Chondrocyte (in vitro differentiated cells): ENCODE measurements around the gene TMPRSS4. TPM values are rescaled to one million over a fixed set of nuclear protein-coding genes. Genes with fewer than 3 reads are reported as not detected.

ENCODE experiments used
- DNase-seq: peaks from one replicate; pipeline ENCODE4 v3.0.0; 2021; ENCODE audit warnings: mixed read lengths, low spot score
- H3K27ac Mint-ChIP-seq: one replicate; pipeline ENCODE4 v1.8.0; 2021; ENCODE audit warnings: mild to moderate bottlenecking, moderate library complexity, mixed read lengths; ENCODE audit not compliant: unreplicated experiment
- H3K27me3 Mint-ChIP-seq: 2 replicates; pipeline ENCODE4 v1.8.0; 2021; ENCODE audit warnings: low read depth, mixed read lengths
- H3K36me3 Mint-ChIP-seq: 2 replicates; pipeline ENCODE4 v1.8.0; 2021; ENCODE audit warnings: low read depth, mixed read lengths
- H3K4me1 Mint-ChIP-seq: 2 replicates; pipeline ENCODE4 v1.8.0; 2021; ENCODE audit warnings: low read depth, mild to moderate bottlenecking, mixed read lengths
- H3K4me3 Mint-ChIP-seq: one replicate; pipeline ENCODE4 v1.8.0; 2021; ENCODE audit warnings: mild to moderate bottlenecking, moderate library complexity, mixed read lengths; ENCODE audit not compliant: unreplicated experiment
- H3K9me3 Mint-ChIP-seq: 2 replicates; pipeline ENCODE4 v1.8.0; 2021; ENCODE audit warnings: low read depth, mixed read lengths
- total RNA-seq: library from RNA; stranded (reverse); gene quantifications from 3 replicates; pipeline ENCODE4 v1.2.1, GENCODE V29; 2021
- TF ChIP-seq, protein P1 (sequence below): fragments of 200-600 bp; sonication (generic); IDR thresholded peaks from 2 replicates; pipeline ENCODE4 v1.5.0; 2021; ENCODE audit warnings: antibody characterized with exemption, mild to moderate bottlenecking, moderate library complexity

The TMPRSS4 gene
- total RNA-seq, 1 donor from 2014 or later, result not detected

DNA sequence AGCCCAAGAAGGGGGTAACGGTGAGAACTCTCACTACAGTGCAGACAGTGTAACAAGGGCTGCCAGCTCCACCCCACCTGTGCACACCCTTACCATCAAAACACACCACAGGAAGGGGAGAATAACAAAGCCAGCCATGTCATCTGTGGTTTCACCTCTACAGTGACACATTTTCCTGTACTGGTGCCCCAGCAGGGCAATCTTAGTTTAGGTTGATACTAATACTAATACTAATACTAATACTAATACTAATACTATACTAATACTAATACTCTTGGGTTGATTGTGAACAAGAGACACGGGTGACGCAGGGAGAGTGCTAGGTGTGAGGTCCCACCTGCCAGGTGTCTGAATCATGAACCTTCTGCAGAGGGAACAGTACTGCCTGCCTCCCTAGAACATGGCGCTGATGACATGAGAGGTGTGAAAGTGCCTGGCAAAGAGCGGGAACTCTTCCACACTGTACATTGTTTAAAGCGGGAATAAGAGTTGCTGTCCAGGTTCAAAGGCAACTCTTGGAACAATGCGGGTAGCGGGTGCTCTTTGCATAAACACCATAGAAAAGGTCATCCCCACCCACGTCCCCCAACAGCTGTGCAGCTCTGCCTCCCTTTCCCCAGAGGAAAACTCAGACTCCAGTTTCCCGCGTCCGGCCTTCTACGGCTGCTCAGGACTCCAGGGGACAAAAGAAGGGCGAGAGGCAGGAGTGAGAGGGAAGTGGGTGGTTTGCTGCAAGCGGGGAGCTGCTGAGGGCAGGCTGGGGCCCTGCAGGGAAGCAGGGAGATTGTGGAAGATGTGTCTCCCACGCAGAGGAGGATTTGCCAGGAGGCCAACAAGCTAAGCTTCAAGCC is 25.0 kb upstream of the TMPRSS4 start:
- Mint-ChIP-seq H3K27me3 (peaks cover 26% of the 10 kb centered on the region), H3K27ac (no peak overlapping the region), H3K4me1 (no peaks in the 10 kb centered on the region), H3K4me3 (no peak overlapping the region), H3K36me3 (no peaks in the 10 kb centered on the region), H3K9me3 (no peaks in the 10 kb centered on the region)
- TF ChIP-seq, protein P1, sequence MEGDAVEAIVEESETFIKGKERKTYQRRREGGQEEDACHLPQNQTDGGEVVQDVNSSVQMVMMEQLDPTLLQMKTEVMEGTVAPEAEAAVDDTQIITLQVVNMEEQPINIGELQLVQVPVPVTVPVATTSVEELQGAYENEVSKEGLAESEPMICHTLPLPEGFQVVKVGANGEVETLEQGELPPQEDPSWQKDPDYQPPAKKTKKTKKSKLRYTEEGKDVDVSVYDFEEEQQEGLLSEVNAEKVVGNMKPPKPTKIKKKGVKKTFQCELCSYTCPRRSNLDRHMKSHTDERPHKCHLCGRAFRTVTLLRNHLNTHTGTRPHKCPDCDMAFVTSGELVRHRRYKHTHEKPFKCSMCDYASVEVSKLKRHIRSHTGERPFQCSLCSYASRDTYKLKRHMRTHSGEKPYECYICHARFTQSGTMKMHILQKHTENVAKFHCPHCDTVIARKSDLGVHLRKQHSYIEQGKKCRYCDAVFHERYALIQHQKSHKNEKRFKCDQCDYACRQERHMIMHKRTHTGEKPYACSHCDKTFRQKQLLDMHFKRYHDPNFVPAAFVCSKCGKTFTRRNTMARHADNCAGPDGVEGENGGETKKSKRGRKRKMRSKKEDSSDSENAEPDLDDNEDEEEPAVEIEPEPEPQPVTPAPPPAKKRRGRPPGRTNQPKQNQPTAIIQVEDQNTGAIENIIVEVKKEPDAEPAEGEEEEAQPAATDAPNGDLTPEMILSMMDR, result no peak
- DNase-seq, result no peak

DNA sequence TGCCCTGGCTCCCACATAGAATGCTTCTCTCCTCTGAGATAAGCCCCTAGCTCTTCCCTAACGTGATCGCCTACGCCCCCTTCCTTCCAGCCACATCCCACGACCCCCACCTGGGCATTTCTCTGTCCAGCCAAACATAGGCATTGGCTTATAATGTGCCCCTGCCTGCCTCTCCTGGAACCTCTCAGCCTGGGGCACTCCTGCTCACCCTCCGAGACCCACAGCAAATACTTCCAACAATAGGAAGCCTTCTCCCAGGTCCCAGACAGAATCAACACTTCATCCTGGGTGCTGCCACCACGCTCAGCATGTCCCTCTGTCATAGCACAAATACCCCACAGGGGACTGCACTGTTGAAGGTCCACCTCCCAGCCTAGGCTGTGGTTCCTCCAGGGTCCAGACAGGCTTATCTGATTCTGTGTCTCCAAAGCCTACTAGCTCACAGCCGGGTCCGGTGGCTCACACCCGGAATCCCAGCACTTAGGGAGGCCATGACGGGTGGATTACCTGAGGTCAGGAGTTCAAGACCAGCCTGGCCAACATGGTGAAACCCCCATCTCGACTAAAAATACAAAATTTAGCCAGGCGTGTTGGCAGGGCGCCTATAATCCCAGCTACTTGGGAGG is 24.2 kb upstream of the TMPRSS4 start:
- Mint-ChIP-seq H3K9me3 (no peaks in the 10 kb centered on the region), H3K27ac (no peak overlapping the region), H3K4me3 (no peak overlapping the region), H3K27me3 (peaks cover 31% of the 10 kb centered on the region), H3K4me1 (no peaks in the 10 kb centered on the region), H3K36me3 (no peaks in the 10 kb centered on the region)
- DNase-seq, result no peak
- TF ChIP-seq, protein P1, result no peak

DNA sequence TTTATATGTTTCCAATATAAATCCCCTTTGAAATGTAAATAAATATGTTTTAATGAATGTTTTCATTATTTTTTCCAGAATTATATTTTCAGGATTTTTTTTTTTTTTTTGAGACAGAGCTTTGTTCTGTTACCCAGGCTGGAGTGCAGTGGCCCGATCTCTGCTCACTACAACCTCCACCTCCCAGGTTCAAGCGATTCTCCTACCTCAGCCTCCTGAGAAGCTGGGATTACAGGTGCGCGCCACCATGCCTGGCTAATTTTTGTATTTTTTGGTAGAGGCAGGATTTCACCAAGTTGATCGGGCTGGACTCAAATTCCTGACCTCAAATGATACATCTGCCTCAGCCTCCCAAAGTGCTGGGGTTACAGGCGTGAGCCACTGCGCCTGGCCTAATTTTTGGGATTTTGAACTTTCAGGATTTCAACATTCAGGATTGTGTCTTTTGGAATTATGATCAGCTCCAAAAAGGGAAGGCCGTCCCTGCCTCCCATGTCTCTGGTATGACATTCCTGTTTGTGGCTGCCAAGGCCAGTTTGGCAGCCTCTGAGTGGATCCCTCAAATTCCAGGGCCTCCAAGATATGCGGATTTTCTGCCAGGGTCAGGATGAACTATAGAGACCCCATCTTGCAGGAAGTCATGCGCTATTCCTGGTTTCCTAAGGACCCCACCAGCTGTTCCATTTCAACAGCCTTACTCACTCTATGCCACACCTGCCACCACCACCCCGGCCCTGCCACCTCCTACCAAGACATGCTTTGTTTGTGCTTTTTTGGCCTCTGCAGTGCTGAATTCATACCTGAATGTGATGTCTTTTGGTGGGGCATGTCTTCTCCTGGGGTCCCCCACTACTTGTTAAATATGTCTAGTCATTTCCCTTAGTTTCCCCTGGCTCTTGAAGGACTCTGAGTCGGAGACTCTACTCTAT is 21.9 kb upstream of the TMPRSS4 start:
- Mint-ChIP-seq H3K27me3 (peaks cover 26% of the 10 kb centered on the region), H3K27ac (no peak overlapping the region), H3K4me3 (no peak overlapping the region), H3K36me3 (no peaks in the 10 kb centered on the region), H3K9me3 (no peaks in the 10 kb centered on the region), H3K4me1 (no peaks in the 10 kb centered on the region)
- TF ChIP-seq, protein P1, result no peak
- no peak for DNase-seq

DNA sequence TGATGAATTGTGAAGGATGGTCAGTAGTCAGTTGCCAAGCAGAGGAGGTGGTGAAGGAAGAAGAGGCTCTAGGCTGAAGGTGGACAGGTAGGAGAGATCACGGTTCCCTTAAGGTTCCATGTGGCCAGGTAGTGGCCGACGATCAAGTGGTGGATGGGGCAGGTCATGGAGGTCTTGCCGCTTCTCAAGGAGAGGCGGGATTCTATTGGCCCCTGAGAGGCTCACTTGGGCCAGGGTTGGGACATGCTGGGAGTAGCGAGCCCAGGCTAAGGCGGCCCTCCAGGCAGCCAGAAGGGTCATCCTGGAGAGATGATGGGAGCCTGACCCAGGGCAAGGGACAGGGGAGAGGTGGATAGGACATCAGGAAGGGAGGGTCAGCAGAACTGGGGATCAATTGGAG is 20.9 kb upstream of the TMPRSS4 start:
- TF ChIP-seq, protein P1, result no peak
- H3K9me3 Mint-ChIP-seq, result no peaks in the 10 kb centered on the region
- no peaks in the 10 kb centered on the region for H3K36me3 Mint-ChIP-seq
- DNase-seq, result no peak
- no peak overlapping the region for H3K4me3 Mint-ChIP-seq
- peaks cover 23% of the 10 kb centered on the region for H3K27me3 Mint-ChIP-seq
- no peaks in the 10 kb centered on the region for H3K4me1 Mint-ChIP-seq
- H3K27ac Mint-ChIP-seq, result no peak overlapping the region

DNA sequence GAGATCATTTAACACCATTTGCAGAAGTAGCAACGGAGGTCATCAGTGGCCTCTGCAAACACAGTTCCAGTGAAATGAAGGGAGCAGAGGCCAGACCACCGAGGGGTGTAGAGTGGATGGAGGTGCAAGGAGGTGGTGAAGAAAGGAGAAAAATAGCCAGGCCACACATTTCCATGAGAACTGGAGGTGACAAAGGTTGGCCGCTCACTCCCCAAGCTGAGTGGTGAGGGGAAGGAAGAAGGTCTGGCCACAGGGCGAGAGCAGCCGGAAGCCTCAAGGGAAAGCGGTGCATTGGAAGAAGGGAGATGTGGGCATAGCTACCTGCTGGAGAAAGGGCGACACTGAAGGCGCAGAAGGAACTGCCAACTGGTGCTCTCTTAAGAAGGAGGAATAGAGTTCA is 20.1 kb upstream of the TMPRSS4 start:
- Mint-ChIP-seq H3K27me3 (peaks cover 23% of the 10 kb centered on the region), H3K4me3 (no peak overlapping the region), H3K9me3 (no peaks in the 10 kb centered on the region), H3K27ac (no peak overlapping the region), H3K36me3 (no peaks in the 10 kb centered on the region), H3K4me1 (no peaks in the 10 kb centered on the region)
- DNase-seq, result no peak
- TF ChIP-seq, protein P1, result no peak
